GM21528 (cell line): Measurements from ENCODE around the gene TMEM132C.
"Not testable (repeated sequence)": the region's sequence is repeated elsewhere in the genome, so short reads cannot be mapped to it uniquely, and the experiment has no call there.

Experiments
- ATAC-seq: cut with Tn5 transposase; IDR thresholded peaks from one replicate; pipeline ENCODE4 v1.9.1; 2021; ENCODE audit warnings: mild to moderate bottlenecking, moderate library complexity; ENCODE audit not compliant: unreplicated experiment, low FRiP score

TMEM132C gene

GRCh38 chr12:128463881-128464280, 196.9 kb downstream of the TMEM132C start:
- ATAC-seq, result no peak

DNA sequence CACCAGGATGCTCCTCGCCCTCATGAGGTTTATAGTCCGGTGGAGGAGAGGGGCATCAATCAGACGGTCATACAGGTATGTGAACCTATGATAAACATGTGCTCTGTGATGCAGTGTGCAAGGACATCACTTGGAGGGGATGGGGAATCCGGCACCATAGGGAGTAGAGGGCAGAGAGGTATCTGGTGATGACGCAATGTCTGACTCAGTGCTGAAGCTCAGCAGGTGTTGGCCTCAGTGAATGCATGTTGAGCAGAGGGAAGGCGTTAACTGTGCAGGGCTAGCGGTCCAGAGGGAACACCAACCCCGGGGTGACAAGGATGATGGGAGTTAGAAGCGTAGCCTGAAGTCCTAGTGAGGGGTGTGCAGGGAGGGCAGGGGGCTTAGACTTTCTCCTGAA, 200.9 kb downstream of the TMEM132C start:
- ATAC-seq, result no peak

DNA sequence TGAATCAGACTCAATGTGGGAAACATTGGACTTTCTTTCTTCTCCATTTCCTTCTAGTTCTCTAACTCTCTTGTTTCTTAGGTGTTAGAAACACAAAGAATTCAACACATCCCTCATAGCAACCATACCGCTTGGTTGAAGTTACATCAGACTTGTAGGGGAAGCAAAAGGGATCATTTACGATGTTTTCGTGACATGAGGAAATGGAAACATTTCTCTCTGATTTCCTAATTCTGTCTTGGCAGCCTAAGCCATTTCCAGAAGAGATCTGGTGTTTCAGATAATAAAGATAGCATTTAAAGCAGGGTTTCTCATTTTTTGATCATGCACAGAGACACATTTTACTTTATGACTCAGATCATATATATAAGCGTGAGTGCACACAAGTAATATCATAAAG, 202.0 kb downstream of the TMEM132C start:
- ATAC-seq, result no peak

DNA sequence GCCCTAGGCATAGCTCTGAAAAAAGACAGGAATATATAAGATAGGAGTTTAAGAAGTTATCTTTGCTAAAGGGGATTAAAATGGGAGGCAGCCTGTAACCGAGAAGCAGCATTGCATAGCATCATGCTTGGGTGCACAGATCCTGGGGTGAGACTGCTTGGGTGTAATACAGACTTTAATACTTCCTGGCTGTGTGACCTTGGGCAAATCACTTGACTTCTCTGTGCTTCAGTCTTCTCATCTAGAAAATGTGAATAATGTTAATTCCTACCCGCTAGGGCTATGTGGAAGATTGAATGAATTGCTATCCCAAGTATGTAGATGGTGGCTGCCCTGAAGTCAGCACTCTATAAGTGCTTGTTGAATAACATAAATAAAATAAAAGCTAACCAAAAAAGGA, 204.5 kb downstream of the TMEM132C start:
- no peak for ATAC-seq

DNA sequence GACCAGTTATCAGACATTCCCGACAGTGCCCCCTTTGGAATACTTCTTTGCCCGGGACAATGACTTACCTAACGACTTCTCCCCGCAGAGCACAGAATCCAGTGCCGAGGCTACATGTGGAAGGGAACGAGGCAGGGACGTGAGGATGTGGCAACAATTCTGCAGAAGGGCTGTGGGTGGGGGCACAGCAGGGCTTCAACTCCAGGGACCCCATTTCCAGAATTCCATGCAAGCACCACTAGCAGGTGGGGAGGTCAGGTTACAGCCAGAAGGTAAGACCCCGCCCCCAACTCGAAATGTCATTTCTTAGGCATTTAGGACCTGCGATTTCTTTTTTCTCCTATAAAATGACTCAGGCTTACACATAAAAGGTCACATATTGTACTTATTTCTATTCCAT, 207.9 kb downstream of the TMEM132C start:
- no peak for ATAC-seq

DNA sequence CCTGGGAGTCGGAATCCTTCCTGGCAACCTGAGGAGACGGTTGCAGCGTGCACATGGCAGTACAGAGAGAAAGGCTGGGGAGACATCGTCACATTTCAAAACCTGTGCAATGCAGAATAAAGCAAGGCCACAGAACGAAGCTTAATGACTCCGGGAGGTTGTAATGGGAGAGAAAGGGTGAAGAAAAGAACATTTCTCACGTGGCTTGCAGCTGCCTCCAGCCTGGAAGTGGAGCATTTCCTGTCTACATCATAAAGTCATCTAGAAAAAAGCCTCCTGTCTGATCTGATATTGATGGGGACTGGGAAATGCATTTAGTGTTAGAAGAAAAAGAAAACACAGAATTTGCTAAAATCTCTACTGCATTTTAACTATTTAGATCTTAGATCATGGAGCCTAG, 209.3 kb downstream of the TMEM132C start:
- no peak for ATAC-seq

- ATAC-seq, result no peak
Measured at GRCh38 chr12:128483526-128484255, 216.7 kb downstream of the TMEM132C start.

- not testable (repeated sequence) for ATAC-seq
Measured at GRCh38 chr12:128497376-128497775, 230.4 kb downstream of the TMEM132C start.

DNA sequence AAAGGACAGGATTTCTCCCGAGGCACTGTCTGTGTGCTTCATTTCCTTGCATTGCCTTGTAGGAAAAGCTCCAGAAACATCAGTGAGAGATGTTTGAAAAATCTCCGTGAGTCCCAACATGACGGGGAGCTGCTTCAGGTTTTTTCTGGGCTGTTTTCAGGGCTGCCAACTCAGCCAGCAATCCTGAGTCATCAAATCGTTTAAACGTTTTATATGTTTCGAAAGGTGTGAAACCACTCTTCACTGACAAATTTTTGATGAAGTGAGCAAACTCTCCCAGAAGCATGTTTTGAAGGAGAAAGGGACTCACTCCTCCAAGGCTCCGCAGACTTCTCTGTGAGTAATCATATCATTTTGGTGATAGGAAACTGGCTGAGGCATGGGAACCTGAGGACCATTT, 240.5 kb downstream of the TMEM132C start:
- ATAC-seq, result no peak

DNA sequence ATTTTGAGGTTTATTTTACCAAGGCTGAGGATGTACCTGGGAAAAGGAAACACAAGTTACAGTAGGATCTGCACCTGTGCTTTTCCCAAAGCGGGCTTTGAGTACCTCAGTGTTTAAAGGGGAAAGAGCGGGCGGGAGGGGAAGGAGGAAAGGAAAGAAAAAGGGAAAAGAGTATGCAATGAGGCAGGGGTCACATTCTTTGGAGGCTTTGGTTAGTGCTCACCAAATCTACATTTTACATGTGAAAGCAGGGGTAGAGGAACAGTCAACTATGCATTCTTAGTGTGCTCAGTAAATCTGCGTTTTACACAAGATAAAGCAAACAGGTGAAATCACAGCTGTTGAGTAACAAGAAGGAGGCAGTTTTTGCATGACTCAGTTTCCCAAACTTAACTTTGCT, 242.2 kb downstream of the TMEM132C start:
- ATAC-seq, result no peak

DNA sequence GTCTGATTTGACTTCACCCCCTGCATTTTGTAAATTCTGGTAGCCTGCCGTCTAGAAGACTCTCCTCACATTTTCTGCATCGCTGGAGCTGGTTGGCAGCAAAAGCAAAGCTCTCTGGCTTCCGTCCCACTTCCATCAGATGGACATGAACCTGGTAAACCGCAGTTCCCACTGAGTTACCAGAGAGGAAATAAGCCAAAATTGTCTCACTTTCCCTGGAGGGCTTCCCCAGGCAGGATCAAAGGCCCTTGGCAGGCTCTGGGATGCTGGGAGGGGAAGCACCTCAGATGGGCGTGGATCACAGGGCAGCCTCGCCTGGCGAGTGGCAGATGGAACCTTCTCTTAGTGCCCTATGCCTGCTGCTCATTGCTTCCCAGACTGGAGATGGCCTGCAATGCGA, 243.5 kb downstream of the TMEM132C start:
- no peak for ATAC-seq

- ATAC-seq, result no peak
Measured at GRCh38 chr12:128513331-128513730, 246.4 kb downstream of the TMEM132C start.

DNA sequence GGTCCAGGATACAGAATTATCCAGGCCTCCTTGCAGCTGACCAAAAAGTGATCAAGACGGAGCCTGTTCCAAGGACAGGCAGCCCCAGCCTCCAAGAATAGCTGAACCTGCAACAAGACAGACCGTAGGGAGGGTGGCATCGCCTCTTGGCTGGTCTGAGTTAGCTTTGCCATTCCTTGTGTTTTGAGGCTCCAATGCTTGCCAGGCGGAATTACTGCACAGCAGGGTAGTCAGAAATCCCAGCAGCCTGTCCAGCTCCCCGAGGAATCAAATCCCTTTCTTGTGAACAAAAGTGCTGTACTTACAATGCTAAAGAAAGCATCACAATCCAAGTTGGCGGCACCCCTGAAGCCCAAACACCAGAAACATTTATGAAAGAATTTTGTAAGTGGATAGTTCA, 246.9 kb downstream of the TMEM132C start:
- ATAC-seq, result no peak

- no peak for ATAC-seq
Measured at GRCh38 chr12:128518644-128519043, 251.7 kb downstream of the TMEM132C start.

DNA sequence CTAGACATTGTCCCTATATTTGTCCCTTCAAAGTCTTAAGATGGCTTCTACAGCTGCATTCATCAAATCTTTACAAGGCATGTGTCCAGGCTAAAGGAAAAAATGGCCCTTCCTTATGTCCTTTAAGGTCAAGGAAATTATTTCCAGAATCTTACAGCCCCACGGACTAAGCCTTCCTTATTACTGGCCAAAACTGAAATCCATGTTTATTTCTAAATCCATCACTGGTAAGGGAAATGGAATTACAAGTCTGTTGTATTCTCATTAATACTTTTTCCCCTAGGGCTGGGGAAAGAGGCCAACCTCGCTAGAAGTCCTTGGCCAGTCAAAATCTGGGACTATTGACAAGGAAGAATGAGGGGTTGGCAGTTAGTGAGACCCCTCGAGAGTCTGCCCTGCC, 252.5 kb downstream of the TMEM132C start:
- ATAC-seq, result no peak

DNA sequence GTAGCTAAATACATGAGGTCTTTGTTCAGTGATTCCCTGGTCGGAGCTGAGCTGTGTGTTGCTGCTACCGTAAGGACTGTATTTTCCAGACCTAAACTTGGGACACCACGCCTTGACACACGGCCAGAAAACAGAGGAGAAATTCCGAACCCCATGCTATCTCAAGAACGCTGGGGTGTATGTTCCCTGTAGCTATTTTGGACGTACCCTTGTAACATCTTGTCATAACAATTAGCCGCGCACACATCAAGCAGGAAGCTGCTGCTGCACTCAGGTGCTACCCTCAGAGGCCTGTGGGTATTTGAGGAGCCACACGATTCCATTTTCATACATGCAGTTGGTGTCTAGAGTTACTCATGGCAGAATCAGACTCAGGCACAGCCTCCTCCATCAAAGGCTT, 255.0 kb downstream of the TMEM132C start:
- no peak for ATAC-seq

GRCh38 chr12:128524439-128524838, 257.5 kb downstream of the TMEM132C start:
- ATAC-seq, result no peak

DNA sequence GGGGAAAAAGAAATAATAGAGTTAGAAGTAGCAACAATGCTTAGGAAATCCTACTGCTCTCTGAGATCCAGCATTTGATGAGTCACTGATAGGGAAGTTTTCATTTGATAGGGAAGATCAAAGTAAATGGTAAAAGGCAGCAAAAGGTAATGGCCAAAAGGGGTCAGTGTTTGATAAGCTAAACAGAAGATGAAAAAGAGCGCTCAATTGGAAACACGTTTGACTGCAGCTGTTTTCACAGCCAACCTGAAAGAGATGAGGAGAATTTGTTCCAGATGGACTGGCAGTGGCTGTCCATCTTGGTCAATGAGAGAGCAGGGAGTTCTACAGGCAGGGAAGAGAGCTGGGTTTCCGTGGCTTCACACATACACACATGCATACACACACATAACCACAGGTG, 264.2 kb downstream of the TMEM132C start:
- no peak for ATAC-seq

GRCh38 chr12:128534906-128535305, 267.9 kb downstream of the TMEM132C start:
- ATAC-seq, result no peak

GRCh38 chr12:128536810-128537209, 269.8 kb downstream of the TMEM132C start:
- no peak for ATAC-seq

DNA sequence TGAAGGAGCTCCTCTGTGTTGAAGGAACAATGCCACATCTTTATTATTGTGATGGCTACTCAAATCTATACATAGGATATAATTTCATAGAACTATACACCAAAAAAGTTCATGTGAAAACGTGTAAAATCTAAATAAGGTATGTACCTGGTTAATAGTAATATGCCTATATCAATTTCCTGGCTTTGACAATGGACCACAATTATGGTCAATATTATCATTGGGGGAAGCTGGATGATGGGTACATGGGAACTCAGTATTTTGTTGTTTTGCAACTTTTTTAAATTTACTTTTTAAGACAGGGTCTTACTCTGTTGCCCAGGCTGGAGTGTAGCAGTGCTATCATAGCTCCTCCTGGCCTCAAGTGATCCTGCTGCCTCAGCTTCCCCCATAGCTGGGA, 270.7 kb downstream of the TMEM132C start:
- no peak for ATAC-seq

DNA sequence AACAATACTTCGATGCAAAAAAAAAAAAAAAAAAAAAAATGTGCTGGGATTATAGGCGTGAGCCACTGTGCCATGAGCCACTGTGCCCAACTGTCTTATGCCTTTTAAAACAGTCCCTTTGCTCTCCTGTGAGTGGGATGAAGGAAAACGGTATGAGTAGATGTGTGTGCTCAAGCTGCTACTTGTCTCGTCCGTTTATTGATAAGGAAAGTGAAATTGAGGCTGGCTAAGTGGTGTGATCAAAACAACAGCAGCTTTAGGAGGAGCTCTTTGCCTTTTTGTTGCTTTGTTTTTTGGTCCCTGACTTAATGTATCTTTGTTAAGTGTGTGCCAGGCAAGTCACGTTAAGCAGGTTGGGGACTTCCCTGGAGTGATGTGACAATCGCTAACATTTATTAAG, 275.9 kb downstream of the TMEM132C start:
- ATAC-seq, result no peak

GRCh38 chr12:128543460-128543859, 276.5 kb downstream of the TMEM132C start:
- no peak for ATAC-seq
